SK-N-SH treated with all-trans-retinoic acid at 6 μM for 48 hours (cell line): Measurements from ENCODE around the gene BMP8A.

ENCODE experiments used
- ATAC-seq: fragments of 200-7000 bp; cut with Tn5 transposase; 3 replicates; pipeline ENCODE4 v1.9.1; 2020; ENCODE audit warnings: mild to moderate bottlenecking, moderate library complexity
- ARNTL ChIP-seq: fragments of 450-650 bp; formaldehyde crosslinking; IDR thresholded peaks from 2 replicates; pipeline ENCODE4 v1.5.0; 2020; ENCODE audit warnings: low read depth, mild to moderate bottlenecking, moderate library complexity, borderline replicate concordance
- CREB5 ChIP-seq: fragments of 250-450 bp; sonication (Bioruptor Pico); IDR thresholded peaks from 2 replicates; pipeline ENCODE4 v1.5.1; 2020; ENCODE audit warnings: low read depth, mild to moderate bottlenecking, moderate library complexity
- ESRRG ChIP-seq: fragments of 250-450 bp; sonication (Bioruptor Pico); IDR thresholded peaks from 2 replicates; pipeline ENCODE4 v1.6.1; 2021; ENCODE audit warnings: mild to moderate bottlenecking
- GLIS3 ChIP-seq: fragments of 250-450 bp; sonication (Bioruptor Pico); IDR thresholded peaks from 2 replicates; pipeline ENCODE4 v1.5.0; 2020; ENCODE audit warnings: mild to moderate bottlenecking, moderate library complexity
- ISL1 ChIP-seq: fragments of 250-450 bp; sonication (Bioruptor Pico); IDR thresholded peaks from 2 replicates; pipeline ENCODE4 v2.1.2; 2022; ENCODE audit warnings: mild to moderate bottlenecking, moderate library complexity
- PATZ1 ChIP-seq: fragments of 250-450 bp; sonication (Bioruptor Pico); IDR thresholded peaks from 2 replicates; pipeline ENCODE4 v1.8.0; 2020; ENCODE audit warnings: mild to moderate bottlenecking, moderate library complexity, borderline replicate concordance
- RARB ChIP-seq: fragments of 250-450 bp; sonication (Bioruptor Pico); IDR thresholded peaks from 2 replicates; pipeline ENCODE4 v1.8.0; 2021; ENCODE audit warnings: mild to moderate bottlenecking, moderate library complexity
- TCF4 ChIP-seq: fragments of 250-450 bp; sonication (Bioruptor Pico); IDR thresholded peaks from 2 replicates; pipeline ENCODE4 v1.8.0; 2021; ENCODE audit warnings: mild to moderate bottlenecking, moderate library complexity, borderline replicate concordance
- TSHZ2 ChIP-seq: fragments of 250-450 bp; sonication (Bioruptor Pico); IDR thresholded peaks from 2 replicates; pipeline ENCODE4 v1.5.0; 2020; ENCODE audit warnings: mild to moderate bottlenecking, moderate library complexity
- ZFP3 ChIP-seq: fragments of 250-450 bp; sonication (Bioruptor Pico); IDR thresholded peaks from 2 replicates; pipeline ENCODE4 v1.5.0; 2020; ENCODE audit warnings: mild to moderate bottlenecking, moderate library complexity
- ZFP30 ChIP-seq: fragments of 450-650 bp; formaldehyde crosslinking; IDR thresholded peaks from 2 replicates; pipeline ENCODE4 v1.5.0; 2022; ENCODE audit warnings: mild to moderate bottlenecking, moderate library complexity
- ZNF565 ChIP-seq: fragments of 450-650 bp; formaldehyde crosslinking; conservative IDR thresholded peaks from 2 replicates; pipeline ENCODE4 v1.5.0; 2020; ENCODE audit warnings: low read depth, mild to moderate bottlenecking, moderate library complexity
- ZNF70 ChIP-seq: fragments of 450-650 bp; formaldehyde crosslinking; IDR thresholded peaks from 2 replicates; pipeline ENCODE4 v1.5.0; 2020; ENCODE audit warnings: mild to moderate bottlenecking, moderate library complexity
- ZNF8 ChIP-seq: fragments of 450-650 bp; formaldehyde crosslinking; IDR thresholded peaks from 2 replicates; pipeline ENCODE4 v1.5.0; 2020; ENCODE audit warnings: mild to moderate bottlenecking, moderate library complexity

The BMP8A gene

GRCh38 chr1:39488012-39488545 is 3.4 kb upstream of the BMP8A start:
- ATAC-seq: no peak

GRCh38 chr1:39488793-39489566 is 2.5 kb upstream of the BMP8A start:
- TF ChIP-seq ISL1 (CRISPR knock-in tag): no peak
- TF ChIP-seq PATZ1 (CRISPR knock-in tag): no peak
- TF ChIP-seq ESRRG: no peak
- no peak for TF ChIP-seq ZNF8 (CRISPR knock-in tag)
- no peak for TF ChIP-seq ZNF565 (CRISPR knock-in tag)
- TF ChIP-seq TSHZ2 (CRISPR knock-in tag): no peak
- TF ChIP-seq ARNTL: no peak
- no peak for TF ChIP-seq ZFP30 (CRISPR knock-in tag)
- TF ChIP-seq TCF4 (CRISPR knock-in tag): no peak
- TF ChIP-seq ZNF70 (CRISPR knock-in tag): no peak
- no peak for TF ChIP-seq CREB5 (CRISPR knock-in tag)
- ATAC-seq: no peak

More at GRCh38 chr1:39488012-39488545, 3.4 kb upstream of the BMP8A start:
- TF ChIP-seq TSHZ2 (CRISPR knock-in tag) (no peak), PATZ1 (CRISPR knock-in tag) (no peak)

- TF ChIP-seq PATZ1 (CRISPR knock-in tag) (no peak), ZFP3 (CRISPR knock-in tag) (no peak), ZNF70 (CRISPR knock-in tag) (no peak), ZNF8 (CRISPR knock-in tag) (no peak), RARB (CRISPR knock-in tag) (no peak), GLIS3 (CRISPR knock-in tag) (no peak)
- peak; percentile 15 for ATAC-seq
These were observed 1.7 kb upstream of the BMP8A start for GRCh38 chr1:39489567-39490239.
